Measurements from ENCODE around the gene YDJC.
"Not testable (repeated sequence)": the region's sequence is repeated elsewhere in the genome, so short reads cannot be mapped to it uniquely, and the experiment has no call there.

Gene YDJC

DNA sequence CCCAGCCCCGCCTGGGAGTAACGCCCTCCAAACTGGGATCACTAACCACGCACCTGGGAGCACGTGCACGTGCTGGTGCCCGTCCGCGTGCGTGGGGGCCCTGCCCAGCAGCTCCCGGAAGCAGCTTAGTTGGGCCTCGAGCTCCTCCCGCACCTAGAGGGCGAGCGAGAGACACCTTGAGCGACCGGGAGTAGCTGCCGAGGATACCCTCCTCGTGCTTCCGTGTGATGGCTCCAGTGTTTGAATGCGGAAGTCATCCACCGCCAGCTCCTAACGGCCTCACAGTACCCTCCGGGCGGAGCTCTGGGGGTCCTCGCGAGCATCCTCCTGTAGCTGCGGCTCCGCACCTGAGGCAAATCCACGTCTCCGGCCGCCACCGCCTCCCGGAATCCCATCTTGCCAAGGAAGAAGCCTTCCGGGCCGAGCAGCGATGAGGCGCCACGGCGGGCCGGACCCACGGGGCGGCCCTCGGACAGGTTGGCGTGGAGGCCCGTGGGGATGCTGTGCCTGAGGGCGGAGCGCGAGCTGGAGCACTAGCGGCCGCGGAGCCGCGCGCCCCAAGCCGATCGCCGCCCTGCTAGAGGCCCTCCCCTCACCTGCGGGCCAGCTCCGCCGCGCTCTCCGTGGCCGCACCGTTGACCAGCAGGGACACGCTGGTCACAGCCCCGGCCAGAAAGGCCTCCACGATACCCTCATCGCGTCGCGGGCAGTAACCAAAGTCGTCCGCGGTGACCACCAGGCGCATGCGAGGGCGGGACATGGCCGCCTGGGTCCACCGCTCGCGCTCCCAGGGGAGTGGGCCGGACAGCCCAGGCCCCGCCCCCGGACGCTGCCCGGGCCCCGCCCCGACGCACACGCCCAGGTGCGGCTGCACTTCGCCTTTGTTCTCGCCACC lies at the start of gene YDJC:
YDJC (minus strand) TSS at position 768 of the 895 bp plus-strand sequence; CDS start at position 760, 8 bp downstream.
- peak; percentile 74 for DNase-seq

- DNase-seq, result no peak
These were observed 49.6 kb upstream of the YDJC start for GRCh38 chr22:21679383-21679782.

- not testable (repeated sequence) for DNase-seq
These were observed 49.0 kb upstream of the YDJC start for GRCh38 chr22:21678842-21679241.

GRCh38 chr22:21677606-21678443 lies 48.0 kb upstream of the YDJC start:
- no peak for DNase-seq

GRCh38 chr22:21674638-21675245 lies 44.9 kb upstream of the YDJC start:
- DNase-seq, result no peak

GRCh38 chr22:21673534-21674321 lies 43.9 kb upstream of the YDJC start:
- DNase-seq, result no peak

GRCh38 chr22:21672107-21672629 lies 42.3 kb upstream of the YDJC start:
- no peak for DNase-seq

- DNase-seq, result no peak
These were observed 39.2 kb upstream of the YDJC start for GRCh38 chr22:21669026-21669425.

DNA sequence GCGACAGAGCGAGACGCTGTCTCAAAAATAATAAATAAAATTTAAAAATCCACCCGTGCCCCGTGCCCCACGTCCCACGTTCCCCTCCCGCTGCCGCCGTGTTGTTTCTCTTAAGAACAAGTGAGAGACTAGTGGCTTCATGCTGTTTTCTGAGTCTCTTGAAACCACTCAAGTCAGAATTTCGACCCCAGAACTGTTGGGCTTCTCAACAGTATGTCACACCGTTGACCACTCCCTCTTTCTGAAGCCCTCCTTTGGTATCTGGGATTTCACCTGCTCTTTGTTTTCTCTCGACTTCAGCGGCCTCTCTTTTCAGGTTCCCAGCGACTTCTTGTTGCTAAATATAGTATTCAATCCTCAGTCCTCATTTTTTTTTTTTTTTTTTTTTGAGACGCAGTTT lies 37.0 kb upstream of the YDJC start:
- DNase-seq, result no peak

GRCh38 chr22:21665047-21665851 lies 35.4 kb upstream of the YDJC start:
- no peak for DNase-seq

DNA sequence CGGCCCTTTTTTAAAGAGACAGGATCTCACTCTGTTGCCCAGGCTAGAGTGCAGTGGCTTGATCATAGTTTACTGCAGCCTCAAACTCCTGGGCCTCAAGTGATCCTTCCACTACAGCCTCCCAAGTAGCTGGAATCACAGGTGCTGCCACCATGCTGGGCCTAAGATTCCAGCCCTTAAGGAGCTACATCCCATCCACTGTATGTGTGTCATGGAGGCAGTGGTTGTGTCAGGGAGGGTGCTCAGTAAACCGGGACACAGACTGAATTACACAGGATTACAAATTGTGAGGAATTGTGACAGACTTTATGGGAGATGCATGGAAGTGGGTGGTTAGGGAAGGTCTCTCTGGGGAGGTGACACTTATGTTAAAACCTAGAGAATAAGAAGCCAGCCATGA lies 33.9 kb upstream of the YDJC start:
- DNase-seq, result no peak

DNA sequence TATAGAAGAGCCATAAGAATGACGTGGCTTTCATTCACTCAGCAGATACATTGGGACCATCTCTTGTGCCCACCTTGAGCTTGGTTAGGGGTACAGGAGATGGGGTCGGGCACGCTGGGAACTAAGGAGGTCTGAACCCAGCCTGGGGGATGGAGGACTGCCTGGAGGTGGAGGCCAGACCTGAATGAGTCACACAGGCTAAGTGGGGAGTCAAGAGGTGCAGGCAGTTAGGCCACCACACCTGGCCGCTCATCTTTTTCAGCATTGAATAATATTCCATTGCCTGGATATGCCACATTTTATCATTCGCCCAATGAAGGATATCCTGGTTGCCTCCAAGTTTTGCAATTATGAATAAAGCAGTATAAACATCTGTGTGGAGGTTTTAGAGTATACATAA lies 32.2 kb upstream of the YDJC start:
- DNase-seq, result no peak

DNA sequence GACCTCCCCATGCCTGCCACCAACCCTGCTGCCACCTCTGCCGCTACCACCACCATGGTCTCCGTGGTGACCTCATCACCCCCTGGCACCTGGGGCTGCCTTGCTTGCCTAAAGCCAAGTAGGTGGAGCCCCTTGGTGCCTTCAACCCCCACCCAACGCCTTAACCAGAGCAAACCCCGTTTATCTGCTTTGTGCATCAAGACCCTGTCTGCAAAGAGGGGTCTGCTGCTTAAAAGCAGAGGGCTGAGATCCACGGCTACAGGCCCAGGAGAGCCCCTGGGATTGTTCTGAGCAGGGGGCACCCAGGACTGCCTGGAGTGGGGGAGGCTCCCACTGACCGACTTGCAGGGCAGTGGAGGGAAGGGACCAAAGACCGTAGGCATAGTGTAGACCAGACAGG lies 31.1 kb upstream of the YDJC start:
- no peak for DNase-seq

DNA sequence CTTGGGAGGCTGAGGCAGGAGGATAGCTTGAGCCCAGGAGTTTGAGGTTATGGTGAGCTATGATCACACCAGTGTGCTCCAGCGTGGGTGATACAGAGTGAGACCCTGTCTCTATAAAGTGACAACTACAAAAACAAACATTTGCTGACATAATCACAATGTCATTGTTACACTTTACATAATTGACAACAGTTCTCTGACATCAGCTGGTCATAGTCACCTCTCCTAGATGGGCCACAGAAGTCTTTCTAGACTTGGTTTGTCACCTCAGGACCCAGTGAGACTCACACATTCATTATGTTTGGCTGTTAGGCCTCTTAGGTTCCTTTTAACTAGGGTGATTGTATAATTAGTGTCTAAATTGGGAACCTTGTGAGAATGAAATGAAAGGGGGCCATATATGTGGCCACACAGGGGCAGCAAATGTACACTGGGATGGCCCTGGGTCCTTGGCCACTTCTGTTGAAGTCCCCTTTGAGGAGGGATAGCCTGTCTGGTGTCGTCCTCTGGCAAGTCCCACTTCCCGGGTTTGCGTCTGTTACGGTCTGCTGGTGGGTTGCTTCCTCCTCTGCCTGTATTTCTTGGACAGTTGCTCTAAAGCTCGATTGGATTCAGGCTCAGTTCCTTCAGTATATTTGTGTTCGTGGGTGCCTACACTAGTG lies 30.2 kb upstream of the YDJC start:
- no peak for DNase-seq

GRCh38 chr22:21657360-21658032 lies 27.7 kb upstream of the YDJC start:
- peak; percentile 53 for DNase-seq

DNA sequence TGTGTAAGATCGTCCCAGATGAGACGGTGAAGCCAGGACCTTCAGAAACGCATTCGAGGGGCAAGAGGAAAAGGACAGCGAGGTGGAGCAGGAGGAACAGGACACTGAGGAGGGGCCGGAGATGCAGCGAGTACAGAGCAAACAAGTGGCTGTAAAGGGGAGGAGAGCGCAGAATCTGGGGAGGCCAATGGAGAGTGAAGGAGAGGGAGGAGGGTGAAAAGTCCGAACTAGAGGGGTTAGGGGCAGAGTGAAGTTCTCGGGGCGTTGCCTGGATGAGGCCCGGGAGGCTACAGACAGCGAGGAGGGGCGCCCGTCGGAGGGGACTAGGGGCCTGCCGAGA lies 27.2 kb upstream of the YDJC start:
- DNase-seq, result no peak

- DNase-seq, result no peak
These were observed 23.0 kb upstream of the YDJC start for GRCh38 chr22:21652547-21653545.

DNA sequence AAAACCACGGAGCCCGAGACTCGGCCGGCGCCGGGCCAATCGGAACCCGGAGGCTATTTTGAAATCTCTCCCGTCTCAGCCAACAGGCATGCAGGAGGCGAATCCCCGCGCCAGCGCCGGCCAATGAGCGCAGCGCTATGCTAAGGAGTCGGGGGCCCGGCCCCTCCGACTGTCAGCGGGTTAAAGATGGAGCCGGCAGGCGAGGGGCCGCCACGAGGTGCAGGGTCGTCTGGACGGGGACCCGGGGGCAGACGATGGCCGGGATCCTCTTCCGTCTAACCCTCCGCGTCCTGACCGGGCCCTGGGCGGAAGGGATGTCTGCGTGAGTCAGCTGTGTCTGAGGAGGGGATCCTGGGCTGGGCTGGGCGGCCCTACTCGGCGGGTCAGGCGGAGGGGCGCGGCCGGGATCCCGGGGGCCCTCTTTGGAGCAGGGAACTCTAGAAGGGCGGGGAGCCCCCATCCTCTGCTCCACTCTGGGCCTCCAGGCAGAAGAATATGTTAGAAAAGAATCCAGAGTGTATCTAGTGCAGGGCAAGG lies 22.3 kb upstream of the YDJC start:
- DNase-seq, result peak; percentile 73

DNA sequence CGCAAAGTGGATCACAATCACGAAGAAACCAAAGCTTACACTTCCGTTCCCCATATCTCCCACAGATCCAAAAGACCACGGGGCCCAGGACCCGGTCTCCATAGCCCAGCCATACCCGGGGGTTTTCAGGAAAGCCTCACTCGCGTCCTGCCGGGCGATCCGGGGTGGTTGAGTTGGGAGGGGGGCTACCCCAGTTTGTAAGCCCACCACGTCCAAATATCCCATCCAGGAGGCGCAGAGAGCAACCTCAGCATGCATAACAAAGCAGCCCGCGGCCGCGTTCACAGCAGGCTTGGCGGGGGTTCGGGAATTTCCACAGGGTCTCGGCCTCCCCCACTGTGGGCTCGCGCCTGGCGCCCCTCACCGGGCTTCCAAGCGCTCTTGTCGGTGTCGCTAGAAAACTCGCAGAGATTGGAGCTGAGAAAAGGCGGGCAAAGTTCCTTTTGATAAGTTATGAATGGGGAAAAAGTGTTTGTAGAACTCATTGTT lies 21.7 kb upstream of the YDJC start:
- no peak for DNase-seq
